ENCODE results near the gene ARHGAP45.

ARHGAP45 gene

GRCh38 chr19:1028062-1028926, 38.7 kb upstream of the ARHGAP45 start:
- Histone ChIP-seq H3K36me3 (replicated peaks; ENCODE audit: low read depth, low read length) (peaks cover 34% of the 10 kb centered on the region), H3K27me3 (ENCODE audit: low read depth, low read length) (no peaks in the 10 kb centered on the region), H3K79me2 (ENCODE audit: low read length) (peaks cover 65% of the 10 kb centered on the region), H4K20me1 (ENCODE audit: insufficient read depth, low read length) (peaks cover 30% of the 10 kb centered on the region), H3K9me3 (ENCODE audit: insufficient read depth, low read length) (no peaks in the 10 kb centered on the region), H3K4me1 (ENCODE audit: low read length) (peaks cover 11% of the 10 kb centered on the region), H3K27ac (ENCODE audit: low read length) (peak overlapping the region; percentile 86), H3K9ac (ENCODE audit: low read length) (peak overlapping the region; percentile 96), H3K4me3 (ENCODE audit: low read length) (peak overlapping the region; percentile 88), H2AFZ (ENCODE audit: low read depth, low read length) (no peak overlapping the region), H3K4me2 (ENCODE audit: low read length) (peak overlapping the region; percentile 85)
- no peak for TF ChIP-seq EZH2phosphoT487 (IDR thresholded peaks at IDR 0.05; ENCODE audit: low read depth)

GRCh38 chr19:1032264-1032867, 34.6 kb upstream of the ARHGAP45 start:
- Histone ChIP-seq H3K9ac (ENCODE audit: low read length) (no peak overlapping the region), H2AFZ (ENCODE audit: low read depth, low read length) (no peak overlapping the region), H3K4me3 (ENCODE audit: low read length) (no peak overlapping the region), H3K4me1 (ENCODE audit: low read length) (peaks cover 16% of the 10 kb centered on the region), H3K27ac (ENCODE audit: low read length) (no peak overlapping the region), H3K36me3 (replicated peaks; ENCODE audit: low read depth, low read length) (peaks cover 46% of the 10 kb centered on the region), H3K27me3 (ENCODE audit: low read depth, low read length) (no peaks in the 10 kb centered on the region), H3K4me2 (ENCODE audit: low read length) (no peak overlapping the region), H3K79me2 (ENCODE audit: low read length) (peaks cover 63% of the 10 kb centered on the region), H4K20me1 (ENCODE audit: insufficient read depth, low read length) (peaks cover 30% of the 10 kb centered on the region), H3K9me3 (ENCODE audit: insufficient read depth, low read length) (no peaks in the 10 kb centered on the region)
- TF ChIP-seq, protein P1, sequence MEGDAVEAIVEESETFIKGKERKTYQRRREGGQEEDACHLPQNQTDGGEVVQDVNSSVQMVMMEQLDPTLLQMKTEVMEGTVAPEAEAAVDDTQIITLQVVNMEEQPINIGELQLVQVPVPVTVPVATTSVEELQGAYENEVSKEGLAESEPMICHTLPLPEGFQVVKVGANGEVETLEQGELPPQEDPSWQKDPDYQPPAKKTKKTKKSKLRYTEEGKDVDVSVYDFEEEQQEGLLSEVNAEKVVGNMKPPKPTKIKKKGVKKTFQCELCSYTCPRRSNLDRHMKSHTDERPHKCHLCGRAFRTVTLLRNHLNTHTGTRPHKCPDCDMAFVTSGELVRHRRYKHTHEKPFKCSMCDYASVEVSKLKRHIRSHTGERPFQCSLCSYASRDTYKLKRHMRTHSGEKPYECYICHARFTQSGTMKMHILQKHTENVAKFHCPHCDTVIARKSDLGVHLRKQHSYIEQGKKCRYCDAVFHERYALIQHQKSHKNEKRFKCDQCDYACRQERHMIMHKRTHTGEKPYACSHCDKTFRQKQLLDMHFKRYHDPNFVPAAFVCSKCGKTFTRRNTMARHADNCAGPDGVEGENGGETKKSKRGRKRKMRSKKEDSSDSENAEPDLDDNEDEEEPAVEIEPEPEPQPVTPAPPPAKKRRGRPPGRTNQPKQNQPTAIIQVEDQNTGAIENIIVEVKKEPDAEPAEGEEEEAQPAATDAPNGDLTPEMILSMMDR (IDR thresholded peaks at IDR 0.05; ENCODE audit: low read depth, low read length) = no peak
- no peak for TF ChIP-seq EZH2phosphoT487 (IDR thresholded peaks at IDR 0.05; ENCODE audit: low read depth)

- H4K20me1 ChIP-seq (ENCODE audit: insufficient read depth, low read length) = peaks cover 4% of the 10 kb centered on the region; the same call in 1 of the 2 replicates
- peaks cover 34% of the 10 kb centered on the region for H3K79me2 ChIP-seq (ENCODE audit: low read length)
- H3K4me2 ChIP-seq (ENCODE audit: low read length) = no peak overlapping the region
- no peak overlapping the region for H3K4me3 ChIP-seq (ENCODE audit: low read length)
- peaks cover 31% of the 10 kb centered on the region for H3K36me3 ChIP-seq (replicated peaks; ENCODE audit: low read depth, low read length)
- H3K9ac ChIP-seq (ENCODE audit: low read length) = no peak overlapping the region
- H3K27me3 ChIP-seq (ENCODE audit: low read depth, low read length) = no peaks in the 10 kb centered on the region
- H3K9me3 ChIP-seq (ENCODE audit: insufficient read depth, low read length) = no peaks in the 10 kb centered on the region
- peaks cover 36% of the 10 kb centered on the region for H3K4me1 ChIP-seq (ENCODE audit: low read length)
- H2AFZ ChIP-seq (ENCODE audit: low read depth, low read length) = no peak overlapping the region
- TF ChIP-seq EZH2phosphoT487 (IDR thresholded peaks at IDR 0.05; ENCODE audit: low read depth) = no peak
- TF ChIP-seq, protein P1 (IDR thresholded peaks at IDR 0.05; ENCODE audit: low read depth, low read length) = peak; percentile 23; the same call in 1 of the 2 replicates
- H3K27ac ChIP-seq (ENCODE audit: low read length) = peak overlapping the region; percentile 92
Observed at GRCh38 chr19:1035998-1036621, 30.9 kb upstream of the ARHGAP45 start.

- Histone ChIP-seq H3K4me2 (ENCODE audit: low read length) (peak overlapping the region; percentile 81), H4K20me1 (ENCODE audit: insufficient read depth, low read length) (peaks cover 5% of the 10 kb centered on the region; the same call in 1 of the 2 replicates), H3K9ac (ENCODE audit: low read length) (peak overlapping the region; percentile 73), H3K27me3 (ENCODE audit: low read depth, low read length) (no peaks in the 10 kb centered on the region), H3K9me3 (ENCODE audit: insufficient read depth, low read length) (no peaks in the 10 kb centered on the region), H3K4me3 (ENCODE audit: low read length) (peak overlapping the region; percentile 82), H3K4me1 (ENCODE audit: low read length) (peaks cover 41% of the 10 kb centered on the region), H2AFZ (ENCODE audit: low read depth, low read length) (no peak overlapping the region), H3K79me2 (ENCODE audit: low read length) (peaks cover 28% of the 10 kb centered on the region), H3K36me3 (replicated peaks; ENCODE audit: low read depth, low read length) (peaks cover 30% of the 10 kb centered on the region), H3K27ac (ENCODE audit: low read length) (peak overlapping the region; percentile 92)
- TF ChIP-seq, protein P1 (IDR thresholded peaks at IDR 0.05; ENCODE audit: low read depth, low read length) = no peak
- TF ChIP-seq EZH2phosphoT487 (IDR thresholded peaks at IDR 0.05; ENCODE audit: low read depth) = no peak
Observed at GRCh38 chr19:1037621-1038064, 29.3 kb upstream of the ARHGAP45 start.
